ENCODE data around the gene TBC1D22A.
A peak's percentile ranks its signal among the peaks of the same experiment; 100 is the strongest.

Gene TBC1D22A

DNA sequence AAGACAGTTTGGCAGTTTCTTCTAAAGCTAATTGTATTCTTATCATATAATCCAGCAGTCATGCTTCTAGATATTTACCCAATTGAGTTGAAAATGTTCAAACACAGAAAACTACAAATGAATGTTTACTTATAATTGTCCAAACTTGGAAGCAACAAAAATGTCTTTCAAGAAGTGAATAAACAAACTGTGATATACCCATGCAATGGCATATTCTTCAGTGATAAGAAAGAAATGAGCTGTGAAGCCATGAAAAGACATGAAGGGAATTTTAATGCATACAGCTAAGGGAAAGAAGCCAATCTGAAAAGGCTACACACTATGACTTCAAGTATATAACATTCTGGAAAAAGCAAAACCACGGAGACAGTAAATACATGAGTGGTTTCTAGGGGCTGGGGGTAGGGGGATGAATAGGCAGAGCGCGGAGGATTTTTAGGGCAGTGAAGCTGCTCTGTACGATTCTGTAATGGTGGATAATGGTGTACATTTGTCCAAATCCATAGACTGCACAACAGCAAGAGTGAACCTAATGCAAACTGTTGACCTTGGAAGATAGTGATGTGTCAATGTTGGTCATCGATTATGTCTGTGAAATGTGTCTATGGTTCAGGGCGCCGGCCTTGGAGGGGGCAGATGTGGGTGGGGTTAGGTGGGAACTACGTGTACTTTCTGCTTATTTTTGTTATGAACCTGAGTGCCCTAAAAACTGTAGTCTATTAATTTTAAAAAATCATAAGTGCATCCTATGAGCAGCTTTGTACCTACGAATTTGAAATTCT, 424.9 kb downstream of the TBC1D22A start:
- no peak for DNase-seq

DNA sequence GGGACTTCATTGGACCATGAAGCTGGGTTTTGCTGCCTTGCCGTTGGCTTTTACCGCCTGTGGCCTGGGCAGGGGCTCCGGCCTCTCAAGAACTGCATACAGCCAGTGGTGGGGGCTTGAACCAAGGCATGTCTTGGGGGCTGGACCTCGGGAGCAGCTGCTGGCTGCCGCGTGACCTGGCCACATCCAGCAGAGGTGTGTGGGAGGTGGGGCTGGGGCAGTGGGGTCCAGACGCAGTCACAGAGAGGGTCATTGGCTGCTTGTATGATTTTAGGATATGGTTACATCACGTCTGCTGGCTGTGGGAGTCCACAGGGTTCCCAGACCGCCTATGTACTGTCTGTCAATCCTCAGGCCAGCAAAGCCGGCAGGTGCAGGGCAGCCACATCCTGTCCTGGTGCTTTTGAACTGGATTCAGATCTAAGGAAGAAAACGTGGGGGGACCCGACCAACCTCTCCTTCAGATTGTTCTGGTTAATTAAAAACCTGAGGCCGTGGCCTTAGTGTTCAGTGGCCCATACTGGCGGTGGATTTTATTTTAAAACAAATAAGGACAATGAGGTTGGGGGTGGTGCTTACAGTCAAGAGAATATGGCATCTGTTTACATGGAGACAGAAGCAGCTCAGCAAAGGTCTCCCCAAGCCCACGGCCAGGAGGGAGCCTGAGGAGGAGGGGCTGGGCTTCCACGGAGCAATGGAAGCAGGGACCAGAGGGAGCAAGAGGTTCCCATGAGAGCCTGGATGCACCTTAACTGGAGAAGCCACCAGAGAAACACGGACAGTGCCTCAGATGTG, 426.0 kb downstream of the TBC1D22A start:
- no peak for DNase-seq

DNA sequence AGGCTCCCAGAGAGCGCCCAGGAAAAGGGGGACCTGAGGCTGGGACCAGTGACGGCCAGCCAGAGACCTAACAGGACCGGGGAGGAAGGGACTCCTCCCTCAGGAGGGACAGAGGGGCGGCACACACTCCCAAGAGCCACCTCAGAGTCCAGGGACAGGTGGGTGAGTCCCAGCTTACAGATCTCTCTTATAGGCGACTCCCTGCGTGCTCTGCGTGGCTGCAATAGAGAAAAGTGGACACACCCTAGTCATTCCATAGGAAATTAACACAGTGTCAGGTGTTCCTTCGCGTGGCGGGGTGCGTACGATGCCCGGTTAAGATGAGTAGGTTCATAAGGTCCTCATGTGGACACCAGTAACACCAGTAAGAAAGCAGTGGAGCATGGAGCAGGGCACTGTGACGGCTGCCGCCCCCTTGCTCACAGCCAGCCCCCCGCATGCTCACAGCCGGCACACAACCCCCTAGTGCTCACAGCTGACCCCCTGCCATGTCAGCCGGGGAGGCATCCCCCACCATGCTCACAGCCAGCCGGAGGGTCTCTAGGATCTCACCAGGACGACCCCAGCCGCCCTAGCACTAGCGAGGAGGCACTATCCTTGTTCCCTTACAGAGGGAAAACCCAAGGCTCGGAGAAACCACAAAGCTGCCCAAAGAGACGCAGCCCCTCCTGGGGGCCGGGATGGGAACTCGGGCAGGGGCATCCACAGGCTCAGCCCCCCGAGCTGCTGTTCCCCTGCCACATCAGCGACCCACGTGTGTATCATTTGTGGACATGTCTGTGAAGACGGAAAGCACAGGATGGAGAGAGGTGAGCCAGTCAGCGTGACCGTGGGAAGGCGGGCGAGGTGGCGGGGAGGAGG, 426.8 kb downstream of the TBC1D22A start:
- no peak for DNase-seq

DNA sequence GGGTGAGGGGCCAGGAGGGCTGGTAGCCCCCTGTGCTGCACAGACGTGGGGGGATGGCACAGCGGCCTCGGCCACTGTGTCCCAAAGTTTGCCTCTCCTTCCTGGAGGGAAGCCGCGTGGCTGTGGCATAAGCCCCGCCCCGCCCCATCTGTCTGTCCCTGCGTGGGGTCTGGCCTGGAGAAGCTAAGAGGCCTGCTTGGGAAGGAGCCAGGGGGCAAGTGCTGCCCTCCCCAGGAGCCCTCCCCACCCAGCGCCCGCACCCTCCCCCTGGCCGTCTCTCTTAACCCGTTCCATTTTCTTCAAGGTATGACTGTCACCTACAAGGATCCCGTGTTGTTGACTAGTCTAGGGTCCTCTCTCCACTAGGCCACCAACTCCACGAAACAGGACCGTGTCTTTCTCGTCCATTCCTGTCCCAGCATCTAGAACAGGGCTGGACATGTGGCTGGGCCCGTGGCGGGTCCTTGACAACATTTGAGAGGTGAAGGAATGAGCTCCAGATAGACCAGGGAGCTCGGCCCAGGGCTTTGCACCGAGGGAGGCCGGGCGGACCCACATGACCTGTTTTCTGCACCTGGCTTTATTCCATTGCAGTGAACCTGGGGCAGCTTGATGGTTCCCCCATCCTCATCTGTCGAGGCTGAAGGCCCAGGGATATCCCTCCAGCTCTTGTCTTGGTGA, 428.0 kb downstream of the TBC1D22A start:
- no peak for DNase-seq

DNA sequence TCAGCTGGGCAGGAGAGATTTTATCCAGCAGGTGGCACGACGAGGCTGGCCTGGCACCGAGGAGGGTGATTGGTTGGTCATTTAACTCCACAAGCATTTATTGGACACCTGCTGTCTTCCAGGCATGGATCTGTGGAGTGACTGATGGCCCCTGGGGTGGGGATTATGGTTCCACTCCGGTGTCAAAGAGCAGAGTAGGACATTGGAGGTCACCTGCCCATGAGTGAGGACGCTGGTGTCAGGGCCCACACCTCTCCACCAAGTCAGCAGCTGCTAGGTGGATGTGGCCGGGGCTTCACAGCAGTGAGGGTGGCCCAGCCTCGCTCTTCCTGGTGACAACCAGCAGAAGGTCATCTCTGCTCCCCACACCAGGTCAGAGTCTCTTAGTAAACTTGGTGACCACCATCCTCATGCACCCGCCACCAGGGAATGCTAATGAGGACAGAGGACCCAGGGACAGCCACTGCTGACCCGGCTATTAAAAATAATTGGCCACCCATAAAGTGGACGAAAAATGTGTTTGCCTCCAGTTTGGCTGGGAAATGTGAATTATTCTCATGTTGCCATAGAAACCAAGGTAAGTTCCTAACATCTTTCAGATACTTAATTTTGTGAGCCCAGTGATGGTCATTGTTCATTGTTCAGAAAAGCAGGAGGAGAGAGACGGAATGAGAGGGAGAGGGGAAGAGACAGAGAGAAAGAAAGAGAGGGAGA, 428.7 kb downstream of the TBC1D22A start:
- no peak for DNase-seq

- DNase-seq: no peak
Measured at GRCh38 chr22:47191671-47192650, 429.5 kb downstream of the TBC1D22A start.

GRCh38 chr22:47192651-47193437, 430.4 kb downstream of the TBC1D22A start:
- DNase-seq: no peak

DNA sequence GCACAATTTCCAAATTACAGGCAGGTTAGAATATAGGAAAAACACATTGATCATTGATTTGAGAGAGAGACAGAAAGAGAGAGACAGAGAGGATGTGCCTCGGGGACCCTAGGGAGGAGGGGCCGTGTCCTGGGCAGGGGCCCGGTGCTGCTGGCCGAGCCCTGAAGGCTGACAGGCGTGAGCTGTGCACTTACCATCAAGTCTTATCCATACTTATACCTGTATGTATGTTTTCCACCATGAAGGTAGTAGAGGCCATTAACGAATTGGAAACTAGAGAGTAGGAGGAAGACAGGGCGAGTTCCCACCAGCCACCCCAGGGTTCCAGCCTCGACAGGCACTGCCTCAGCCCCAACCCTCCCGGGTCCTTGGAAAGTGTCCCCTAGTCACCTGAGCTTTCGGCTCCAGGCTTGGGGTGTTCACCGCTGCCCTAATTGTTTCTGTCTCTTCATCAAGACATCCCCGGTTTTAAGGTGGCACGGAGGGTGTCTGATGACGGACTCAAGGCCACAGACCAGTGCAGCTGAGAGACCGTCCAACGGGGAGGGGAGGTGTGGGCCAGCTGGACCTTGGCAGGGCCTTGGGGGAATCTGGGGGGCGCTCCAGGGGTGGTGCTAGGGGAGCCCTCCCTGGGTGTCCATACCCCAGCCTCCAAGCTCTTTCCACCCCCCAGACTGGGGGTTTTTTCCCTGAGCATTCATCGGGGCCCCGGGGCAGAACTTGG, 431.3 kb downstream of the TBC1D22A start:
- no peak for DNase-seq

DNA sequence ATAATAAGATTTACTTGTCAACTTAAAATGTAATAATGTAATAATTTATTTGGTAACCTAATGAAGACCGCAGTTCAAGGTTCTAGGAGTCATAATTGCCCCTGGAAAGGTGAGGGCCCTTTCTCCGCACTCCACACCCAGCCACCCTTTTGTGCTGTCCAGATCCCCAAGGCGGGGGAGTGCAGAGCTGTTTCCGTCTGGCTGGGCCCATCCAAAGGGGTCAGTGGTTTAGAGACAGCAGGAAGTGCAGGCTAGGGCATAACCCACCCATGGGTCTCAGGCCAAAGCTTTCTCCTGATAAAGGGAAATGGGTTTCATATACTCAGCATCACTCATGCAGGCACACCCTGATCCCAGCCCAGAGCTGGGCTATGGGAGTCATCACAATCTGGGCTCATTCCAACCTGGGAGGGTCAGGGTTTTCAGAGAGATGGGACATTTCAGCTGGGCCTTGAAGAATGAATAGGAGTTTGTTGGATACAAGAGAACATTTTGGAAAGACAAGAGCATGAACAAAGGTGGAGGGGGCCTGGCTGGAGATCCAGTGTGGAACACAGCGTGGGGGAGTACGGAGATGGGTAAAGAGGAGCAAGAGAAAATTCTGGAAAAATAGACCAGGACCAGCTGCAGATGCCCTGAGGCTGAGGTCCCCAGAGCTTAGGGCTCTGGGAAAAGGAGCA, 432.2 kb downstream of the TBC1D22A start:
- no peak for DNase-seq

GRCh38 chr22:47195156-47195483, 432.7 kb downstream of the TBC1D22A start:
- DNase-seq: no peak

DNA sequence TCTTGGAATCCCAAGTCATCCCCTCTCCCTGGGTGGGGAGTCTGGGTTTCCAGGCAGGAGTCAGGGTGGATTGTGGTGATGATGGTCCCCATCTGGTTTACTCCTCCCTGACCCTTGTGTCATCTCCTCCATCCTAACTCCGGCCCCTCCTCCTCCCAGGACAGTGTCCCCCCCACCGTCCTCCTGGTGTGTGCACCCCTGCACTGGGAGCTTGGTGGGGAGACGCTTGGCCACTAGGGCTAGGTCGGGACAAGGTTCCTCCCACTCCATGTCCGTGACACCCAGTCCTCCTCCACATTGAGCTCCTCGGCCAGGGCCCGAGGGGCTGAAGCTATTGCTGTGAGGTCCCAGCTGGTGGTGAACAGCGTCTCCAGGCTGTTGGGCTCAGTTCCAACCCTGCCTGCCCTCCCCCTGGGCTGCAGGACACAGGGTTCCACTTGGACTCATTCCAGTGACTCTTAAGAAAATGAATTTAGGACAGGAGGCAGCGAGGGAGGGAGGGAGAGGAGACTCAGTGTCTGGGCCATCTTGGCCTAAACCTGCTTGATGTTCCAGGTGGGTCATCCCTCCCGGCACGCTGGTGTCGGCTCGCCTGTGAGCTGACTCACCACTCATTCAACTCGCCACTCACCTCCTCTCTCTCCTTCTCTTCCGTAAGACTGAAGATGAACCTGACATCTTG, 433.2 kb downstream of the TBC1D22A start:
- DNase-seq: peak; percentile 29

DNA sequence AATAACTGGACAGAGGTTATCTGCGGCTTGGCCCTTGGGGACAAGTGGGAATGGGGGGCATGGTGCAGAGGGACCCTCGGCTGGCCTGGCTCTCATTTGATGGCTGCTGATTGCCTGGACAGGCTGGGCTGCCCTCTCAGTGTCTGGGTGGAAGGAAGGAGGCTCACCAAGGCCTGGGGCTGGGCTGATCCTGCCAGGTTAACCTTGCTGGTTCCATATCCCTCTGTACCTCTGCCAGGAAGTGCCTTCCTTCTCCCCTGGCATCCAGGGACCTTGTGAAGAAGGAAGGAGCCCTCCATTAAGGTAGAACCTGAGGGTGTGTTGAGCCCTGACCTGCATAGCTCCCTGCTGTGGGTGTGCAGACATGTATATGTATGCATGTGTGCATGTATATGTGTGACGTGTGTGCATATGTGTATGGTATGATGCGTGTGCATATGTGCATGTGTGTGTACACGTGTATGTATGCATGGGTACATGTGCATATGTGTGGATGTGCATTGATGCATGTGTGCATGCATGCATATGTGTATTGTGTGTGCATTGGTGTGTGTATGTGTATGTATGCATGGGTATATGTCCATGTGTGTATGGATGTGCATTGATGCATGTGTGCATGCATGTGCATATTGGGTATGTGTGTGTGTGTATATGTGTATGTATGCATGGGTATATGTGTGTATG, 433.9 kb downstream of the TBC1D22A start:
- no peak for DNase-seq

- no peak for DNase-seq
Measured at GRCh38 chr22:47196881-47197772, 434.7 kb downstream of the TBC1D22A start.

DNA sequence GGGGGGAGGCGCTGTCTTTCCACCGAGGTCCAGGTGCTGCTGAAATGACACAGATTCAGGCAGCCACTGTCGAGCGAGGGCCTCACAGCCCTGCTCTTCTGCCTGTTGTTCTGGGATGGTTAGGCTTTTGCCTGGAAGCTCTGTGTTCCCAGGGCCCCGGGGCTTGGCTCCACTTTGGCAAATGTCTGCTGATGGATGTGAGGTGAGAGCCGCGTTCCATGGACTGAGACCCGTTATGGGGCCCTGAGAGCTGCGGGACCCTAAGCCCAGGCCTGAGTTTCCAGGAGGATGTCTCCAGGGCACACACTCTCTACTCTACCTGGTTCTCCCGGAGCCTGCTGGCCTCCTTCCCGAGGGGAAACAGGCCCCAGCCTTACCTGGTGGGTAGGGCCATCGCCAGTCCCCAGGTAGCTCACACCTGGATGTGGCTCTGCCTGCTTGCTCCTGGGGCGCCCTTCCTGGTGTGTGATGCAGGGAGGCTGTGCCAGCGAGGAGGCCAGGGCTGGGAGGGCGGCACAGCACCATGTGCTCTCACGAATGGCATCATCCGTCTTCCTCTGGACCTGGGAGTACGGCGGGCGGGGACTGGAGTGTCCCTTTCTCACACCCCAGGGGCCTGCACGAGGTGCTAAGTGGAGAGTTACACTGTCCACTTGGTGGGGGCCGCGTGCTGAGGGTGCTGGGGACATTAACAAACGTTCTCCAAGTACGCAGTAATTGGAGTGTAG, 435.5 kb downstream of the TBC1D22A start:
- no peak for DNase-seq

DNA sequence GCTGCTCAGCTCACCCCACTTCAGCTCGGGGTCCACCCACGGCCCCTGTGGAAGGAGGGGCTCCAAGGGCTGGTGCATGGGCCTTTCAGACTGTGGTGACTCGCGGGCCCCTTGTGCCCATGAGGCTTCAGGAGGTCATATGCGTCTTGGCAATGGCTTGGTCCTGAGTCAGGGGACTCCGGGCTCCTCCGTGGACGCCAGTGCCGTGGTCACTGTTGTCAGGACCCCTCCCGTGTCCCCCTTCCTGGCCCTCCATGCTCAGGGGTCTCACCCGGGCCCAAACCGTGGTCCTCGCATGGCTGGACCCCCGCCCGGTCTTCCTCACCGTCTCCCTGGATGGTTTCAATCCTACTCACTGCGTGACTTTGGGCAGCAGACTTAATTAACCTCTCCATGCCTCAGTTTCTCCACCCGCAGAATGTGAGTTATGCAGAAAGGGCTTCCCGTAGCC, 436.4 kb downstream of the TBC1D22A start:
- no peak for DNase-seq

Data from NCI-H1105 (cell line).